Astrocyte (in vitro differentiated cells and primary cell): ENCODE measurements around the gene XYLT1. TPM values are rescaled to one million over a fixed set of nuclear protein-coding genes. Genes with fewer than 3 reads are reported as not detected.

Experiments
- DNase-seq: peaks from one replicate; pipeline ENCODE4 v3.0.0-alpha.2; 2010; ENCODE audit warnings: low read depth
- FAIRE-seq: peaks from 2 replicates; lab custom pipeline; 2011; peaks lifted over from hg19 to GRCh38; lab: Jason Lieb, UNC
- H2AFZ ChIP-seq: 2 replicates; pipeline ENCODE4 v1.6.0; 2012; ENCODE audit warnings: low read depth, low read length, inconsistent platforms
- H3K27ac ChIP-seq: 2 replicates; pipeline ENCODE4 v1.5.1; 2011; ENCODE audit warnings: low read depth, low read length, inconsistent platforms
- H3K27me3 ChIP-seq: 2 replicates; pipeline ENCODE4 v1.6.0; 2011; ENCODE audit warnings: low read length, inconsistent platforms; ENCODE audit not compliant: insufficient read depth
- H3K36me3 ChIP-seq: 2 replicates; pipeline ENCODE4 v1.5.1; 2011; ENCODE audit warnings: low read length, inconsistent platforms; ENCODE audit not compliant: insufficient read depth
- H3K4me1 ChIP-seq: 2 replicates; pipeline ENCODE4 v1.5.1; 2011; ENCODE audit warnings: low read length, inconsistent platforms; ENCODE audit not compliant: insufficient read depth
- H3K4me2 ChIP-seq: 2 replicates; pipeline ENCODE4 v1.6.0; 2012; ENCODE audit warnings: low read length, inconsistent platforms
- H3K4me3 ChIP-seq: 2 replicates; pipeline ENCODE4 v1.5.1; 2011; ENCODE audit warnings: low read depth, mild to moderate bottlenecking, low read length, inconsistent platforms; ENCODE audit not compliant: insufficient read depth
- H3K79me2 ChIP-seq: 2 replicates; pipeline ENCODE4 v1.6.0; 2012; ENCODE audit warnings: mild to moderate bottlenecking, low read length, inconsistent platforms; ENCODE audit not compliant: insufficient read depth
- H3K9ac ChIP-seq: 2 replicates; pipeline ENCODE4 v1.6.0; 2012; ENCODE audit warnings: mild to moderate bottlenecking, low read length, inconsistent platforms
- H3K9me3 ChIP-seq: 2 replicates; pipeline ENCODE4 v1.5.1; 2012; ENCODE audit warnings: low read depth, mild to moderate bottlenecking, low read length, inconsistent platforms; ENCODE audit not compliant: insufficient read depth
- H4K20me1 ChIP-seq: 2 replicates; pipeline ENCODE4 v1.6.0; 2012; ENCODE audit warnings: low read length, inconsistent platforms; ENCODE audit not compliant: insufficient read depth
- H3K27ac Mint-ChIP-seq: one replicate; pipeline ENCODE4 v1.8.0; 2021; ENCODE audit warnings: mild to moderate bottlenecking, mixed read lengths; ENCODE audit not compliant: unreplicated experiment
- H3K27me3 Mint-ChIP-seq: one replicate; pipeline ENCODE4 v1.8.0; 2021; ENCODE audit warnings: low read depth, mixed read lengths; ENCODE audit not compliant: unreplicated experiment
- H3K36me3 Mint-ChIP-seq: one replicate; pipeline ENCODE4 v1.8.0; 2021; ENCODE audit warnings: low read depth, mixed read lengths; ENCODE audit not compliant: unreplicated experiment
- H3K4me1 Mint-ChIP-seq: one replicate; pipeline ENCODE4 v1.8.0; 2021; ENCODE audit warnings: low read depth, mixed read lengths; ENCODE audit not compliant: unreplicated experiment
- H3K4me3 Mint-ChIP-seq: one replicate; pipeline ENCODE4 v1.8.0; 2021; ENCODE audit warnings: mild to moderate bottlenecking, moderate library complexity, mixed read lengths; ENCODE audit not compliant: unreplicated experiment
- H3K9me3 Mint-ChIP-seq: one replicate; pipeline ENCODE4 v1.8.0; 2021; ENCODE audit warnings: mild to moderate bottlenecking, mixed read lengths; ENCODE audit not compliant: unreplicated experiment
- EZH2 ChIP-seq: IDR thresholded peaks from 2 replicates; pipeline ENCODE4 v1.6.1; 2012; ENCODE audit warnings: mild to moderate bottlenecking, low read length, inconsistent platforms; ENCODE audit not compliant: insufficient read depth
- total RNA-seq: library from RNA; stranded (reverse); gene quantifications from 2 replicates; pipeline ENCODE4 v1.2.1, GENCODE V29; 2021
- TF ChIP-seq, protein P1 (sequence below): IDR thresholded peaks from 2 replicates; pipeline ENCODE4 v1.5.1; 2011; ENCODE audit warnings: low read depth, mild to moderate bottlenecking, inconsistent platforms, low read length, moderate library complexity; ENCODE audit not compliant: insufficient read depth

XYLT1 gene
- total RNA-seq, 1 donor from 2014 or later = 22.9 TPM

DNA sequence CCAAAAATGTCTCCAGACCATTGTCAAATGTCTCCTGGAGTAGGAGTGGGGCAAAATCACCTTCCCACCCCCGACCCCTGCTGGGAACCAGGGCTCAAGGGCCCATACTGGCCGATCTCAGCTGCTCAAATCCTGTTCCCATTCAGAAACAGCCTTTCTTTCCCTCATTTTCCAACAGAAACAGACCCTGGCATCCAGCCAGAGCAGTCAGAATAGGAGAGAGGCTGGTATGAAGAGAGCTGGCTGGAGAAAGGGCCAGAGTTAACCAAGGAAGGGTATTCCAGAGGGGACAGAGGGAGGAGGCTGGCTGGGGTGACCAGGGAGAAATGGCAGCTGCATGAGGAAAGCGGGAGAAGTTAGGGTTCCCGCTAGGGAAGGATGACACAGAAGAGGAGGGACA is 199.1 kb downstream of the XYLT1 start:
- Histone ChIP-seq H3K27ac (no peak overlapping the region), H2AFZ (no peak overlapping the region), H3K79me2 (peaks cover 55% of the 10 kb centered on the region), H3K9me3 (no peaks in the 10 kb centered on the region), H3K27me3 (no peaks in the 10 kb centered on the region), H3K36me3 (no peaks in the 10 kb centered on the region), H3K4me1 (peaks cover 28% of the 10 kb centered on the region), H3K4me3 (no peak overlapping the region), H4K20me1 (peaks cover 85% of the 10 kb centered on the region), H3K4me2 (no peak overlapping the region), H3K9ac (no peak overlapping the region)
- H3K27me3 Mint-ChIP-seq = no peaks in the 10 kb centered on the region
- no peaks in the 10 kb centered on the region for H3K36me3 Mint-ChIP-seq
- FAIRE-seq = no peak
- no peaks in the 10 kb centered on the region for H3K9me3 Mint-ChIP-seq
- peak overlapping the region; percentile 47 for H3K4me3 Mint-ChIP-seq
- TF ChIP-seq, protein P1, sequence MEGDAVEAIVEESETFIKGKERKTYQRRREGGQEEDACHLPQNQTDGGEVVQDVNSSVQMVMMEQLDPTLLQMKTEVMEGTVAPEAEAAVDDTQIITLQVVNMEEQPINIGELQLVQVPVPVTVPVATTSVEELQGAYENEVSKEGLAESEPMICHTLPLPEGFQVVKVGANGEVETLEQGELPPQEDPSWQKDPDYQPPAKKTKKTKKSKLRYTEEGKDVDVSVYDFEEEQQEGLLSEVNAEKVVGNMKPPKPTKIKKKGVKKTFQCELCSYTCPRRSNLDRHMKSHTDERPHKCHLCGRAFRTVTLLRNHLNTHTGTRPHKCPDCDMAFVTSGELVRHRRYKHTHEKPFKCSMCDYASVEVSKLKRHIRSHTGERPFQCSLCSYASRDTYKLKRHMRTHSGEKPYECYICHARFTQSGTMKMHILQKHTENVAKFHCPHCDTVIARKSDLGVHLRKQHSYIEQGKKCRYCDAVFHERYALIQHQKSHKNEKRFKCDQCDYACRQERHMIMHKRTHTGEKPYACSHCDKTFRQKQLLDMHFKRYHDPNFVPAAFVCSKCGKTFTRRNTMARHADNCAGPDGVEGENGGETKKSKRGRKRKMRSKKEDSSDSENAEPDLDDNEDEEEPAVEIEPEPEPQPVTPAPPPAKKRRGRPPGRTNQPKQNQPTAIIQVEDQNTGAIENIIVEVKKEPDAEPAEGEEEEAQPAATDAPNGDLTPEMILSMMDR = no peak
- no peak for TF ChIP-seq EZH2
- peaks cover 34% of the 10 kb centered on the region for H3K4me1 Mint-ChIP-seq
- DNase-seq = peak; percentile 15
- H3K27ac Mint-ChIP-seq = peak overlapping the region; percentile 94

DNA sequence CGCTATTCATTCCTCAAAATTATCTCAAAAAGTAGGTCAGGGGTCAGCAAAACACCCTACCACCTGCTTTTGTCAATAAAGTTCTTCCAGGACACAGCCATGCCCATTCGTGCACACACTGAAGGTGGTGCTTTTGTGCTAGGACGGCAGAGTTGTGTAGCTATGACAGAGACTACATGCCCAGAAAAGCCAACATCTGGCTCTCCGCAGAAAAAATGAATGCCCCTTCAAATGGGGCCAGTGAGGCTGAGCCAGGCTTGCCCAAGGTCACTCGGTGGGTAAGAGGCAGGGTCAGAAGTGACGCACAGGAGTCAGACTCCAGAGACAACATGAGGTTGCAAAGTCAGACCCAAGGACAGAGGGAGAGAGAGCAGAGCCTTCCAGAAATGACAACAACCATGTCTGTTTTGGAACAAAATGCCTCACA is 200.1 kb downstream of the XYLT1 start:
- H3K4me1 ChIP-seq = peaks cover 27% of the 10 kb centered on the region
- no peak overlapping the region for H2AFZ ChIP-seq
- no peak overlapping the region for H3K4me3 ChIP-seq
- H3K79me2 ChIP-seq = peaks cover 63% of the 10 kb centered on the region
- peaks cover 85% of the 10 kb centered on the region for H4K20me1 ChIP-seq
- no peaks in the 10 kb centered on the region for H3K27me3 ChIP-seq
- Mint-ChIP-seq H3K9me3 (no peaks in the 10 kb centered on the region), H3K4me1 (peaks cover 34% of the 10 kb centered on the region), H3K4me3 (no peak overlapping the region), H3K27ac (no peak overlapping the region), H3K36me3 (no peaks in the 10 kb centered on the region), H3K27me3 (no peaks in the 10 kb centered on the region)
- DNase-seq (no peak), FAIRE-seq (no peak)
- H3K36me3 ChIP-seq = no peaks in the 10 kb centered on the region
- H3K4me2 ChIP-seq = no peak overlapping the region
- no peak overlapping the region for H3K9ac ChIP-seq
- no peaks in the 10 kb centered on the region for H3K9me3 ChIP-seq
- H3K27ac ChIP-seq = no peak overlapping the region
- TF ChIP-seq, protein P1 = no peak
- no peak for TF ChIP-seq EZH2

DNA sequence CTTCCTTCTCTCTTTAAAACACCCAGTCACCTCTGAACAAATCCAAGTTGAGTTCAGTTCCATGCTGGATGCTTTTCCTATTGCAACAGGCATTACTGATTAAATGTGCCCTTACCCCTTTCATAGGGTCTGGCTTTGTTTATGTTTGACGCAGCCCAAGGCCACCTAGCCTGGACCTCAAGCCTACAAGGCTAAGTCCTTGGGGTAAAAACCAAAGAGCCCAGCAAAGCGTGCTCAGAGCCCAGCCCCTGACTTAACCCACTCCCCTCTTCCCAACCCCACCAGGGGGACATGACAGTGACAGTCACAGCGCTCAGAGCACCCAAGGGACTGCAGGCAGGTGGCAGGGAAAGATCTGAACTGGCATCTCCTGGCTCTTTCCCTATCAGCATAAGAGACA is 200.6 kb downstream of the XYLT1 start:
- Mint-ChIP-seq H3K36me3 (no peaks in the 10 kb centered on the region), H3K27me3 (no peaks in the 10 kb centered on the region), H3K4me3 (no peak overlapping the region), H3K27ac (no peak overlapping the region), H3K4me1 (peaks cover 28% of the 10 kb centered on the region), H3K9me3 (no peaks in the 10 kb centered on the region)
- no peak overlapping the region for H3K4me2 ChIP-seq
- peaks cover 21% of the 10 kb centered on the region for H3K4me1 ChIP-seq
- DNase-seq (no peak), FAIRE-seq (no peak)
- H3K36me3 ChIP-seq = no peaks in the 10 kb centered on the region
- H3K79me2 ChIP-seq = peaks cover 64% of the 10 kb centered on the region
- H3K27me3 ChIP-seq = no peaks in the 10 kb centered on the region
- no peak overlapping the region for H2AFZ ChIP-seq
- no peak overlapping the region for H3K27ac ChIP-seq
- no peaks in the 10 kb centered on the region for H3K9me3 ChIP-seq
- no peak overlapping the region for H3K4me3 ChIP-seq
- peaks cover 85% of the 10 kb centered on the region for H4K20me1 ChIP-seq
- TF ChIP-seq, protein P1 = no peak
- no peak for TF ChIP-seq EZH2
- no peak overlapping the region for H3K9ac ChIP-seq
